GM23338 (cell line): Measurements from ENCODE around the gene SYMPK. TPM values are rescaled to one million over a fixed set of nuclear protein-coding genes. Genes with fewer than 3 reads are reported as not detected.
A peak's percentile ranks its signal among the peaks of the same experiment; 100 is the strongest.

Experiments
- ATAC-seq: fragments of 200-7000 bp; cut with Tn5 transposase; 3 replicates; pipeline ENCODE4 v1.9.1; 2020
- DNase-seq: peaks from one replicate; pipeline ENCODE4 v3.0.0-alpha.2; 2015; ENCODE audit warnings: low spot score
- H2AFZ ChIP-seq: fragments of 200-600 bp; sonication (generic); 2 replicates; pipeline ENCODE4 v1.8.0; 2016; ENCODE audit warnings: antibody characterized with exemption, mild to moderate bottlenecking, moderate library complexity
- H3F3A ChIP-seq: fragments of 200-600 bp; sonication (generic); replicated peaks from 2 replicates; pipeline ENCODE4 v1.8.0; 2017; ENCODE audit warnings: antibody characterized with exemption, mixed run types, low read depth
- H3K27ac ChIP-seq: fragments of 200-600 bp; sonication (generic); 2 replicates; pipeline ENCODE4 v1.6.1; 2016; ENCODE audit warnings: low read depth
- H3K27me3 ChIP-seq: fragments of 200-600 bp; sonication (generic); 2 replicates; pipeline ENCODE4 v1.8.0; 2016; ENCODE audit warnings: mild to moderate bottlenecking, mixed run types, moderate library complexity; ENCODE audit not compliant: insufficient read depth
- H3K36me3 ChIP-seq: fragments of 200-600 bp; sonication (generic); 2 replicates; pipeline ENCODE4 v1.8.0; 2016; ENCODE audit warnings: mild to moderate bottlenecking; ENCODE audit not compliant: insufficient read depth
- H3K4me1 ChIP-seq: fragments of 200-600 bp; sonication (generic); 2 replicates; pipeline ENCODE4 v1.8.0; 2016; ENCODE audit warnings: mild to moderate bottlenecking, moderate library complexity; ENCODE audit not compliant: insufficient read depth
- H3K4me2 ChIP-seq: fragments of 200-600 bp; sonication (generic); 2 replicates; pipeline ENCODE4 v1.7.1; 2017; ENCODE audit warnings: mixed run types
- H3K4me3 ChIP-seq: fragments of 200-600 bp; sonication (generic); 2 replicates; pipeline ENCODE4 v1.6.1; 2016; ENCODE audit warnings: mixed run types
- H3K79me2 ChIP-seq: fragments of 200-600 bp; sonication (generic); replicated peaks from 2 replicates; pipeline ENCODE4 v1.8.0; 2017; ENCODE audit warnings: mild to moderate bottlenecking; ENCODE audit not compliant: insufficient read depth
- H3K9me2 ChIP-seq: fragments of 200-600 bp; sonication (generic); 2 replicates; pipeline ENCODE4 v1.8.0; 2017; ENCODE audit not compliant: insufficient read depth
- H4K20me1 ChIP-seq: fragments of 200-600 bp; sonication (generic); replicated peaks from 2 replicates; pipeline ENCODE4 v1.8.0; 2017; ENCODE audit warnings: mild to moderate bottlenecking; ENCODE audit not compliant: insufficient read depth
- H3K27ac Mint-ChIP-seq: 2 replicates; pipeline ENCODE4 v1.8.0; 2020; ENCODE audit warnings: inconsistent platforms, mild to moderate bottlenecking, moderate library complexity, mixed read lengths
- H3K27me3 Mint-ChIP-seq: 3 replicates; pipeline ENCODE4 v1.8.0; 2022; ENCODE audit warnings: low read depth, mild to moderate bottlenecking, moderate library complexity, mixed read lengths, inconsistent platforms; ENCODE audit not compliant: insufficient read depth, poor library complexity
- H3K36me3 Mint-ChIP-seq: 3 replicates; pipeline ENCODE4 v1.8.0; 2021; ENCODE audit warnings: low read depth, mild to moderate bottlenecking, inconsistent platforms, moderate library complexity, mixed read lengths
- H3K4me1 Mint-ChIP-seq: 3 replicates; pipeline ENCODE4 v1.8.0; 2020; ENCODE audit warnings: mild to moderate bottlenecking, inconsistent platforms, mixed read lengths
- H3K4me3 Mint-ChIP-seq: 3 replicates; pipeline ENCODE4 v1.8.0; 2021; ENCODE audit warnings: moderate library complexity, mild to moderate bottlenecking, inconsistent platforms, mixed read lengths
- H3K9me3 Mint-ChIP-seq: 3 replicates; pipeline ENCODE4 v1.8.0; 2020; ENCODE audit warnings: moderate library complexity, mild to moderate bottlenecking, inconsistent platforms, mixed read lengths
- CREB1 ChIP-seq: fragments of 250-450 bp; sonication (Bioruptor Pico); IDR thresholded peaks from 2 replicates; pipeline ENCODE4 v1.5.0; 2020; ENCODE audit warnings: low read depth, mild to moderate bottlenecking, moderate library complexity
- CTCF ChIP-seq, 2 experiments: fragments of 200-600 bp in 1 of 2; sonication (generic) in 1 of 2; conservative IDR thresholded peaks; 2 replicates each; pipeline versions ENCODE4 v1.5.1 to v1.6.1; 2016 to 2017; ENCODE audit warnings: antibody characterized with exemption in 2 of 2, low read depth in 2 of 2, mild to moderate bottlenecking in 2 of 2, moderate library complexity in 1 of 2
- ETS1 ChIP-seq: IDR thresholded peaks from 2 replicates; pipeline ENCODE4 v1.6.1; 2016; ENCODE audit warnings: antibody characterized with exemption
- POLR2AphosphoS5 ChIP-seq: IDR thresholded peaks from 2 replicates; pipeline ENCODE4 v1.6.1; 2016; ENCODE audit warnings: antibody characterized with exemption, low read depth
- ZNF462 ChIP-seq: fragments of 250-450 bp; sonication (Bioruptor Pico); IDR thresholded peaks from 2 replicates; pipeline ENCODE4 v1.5.0; 2020; ENCODE audit warnings: mild to moderate bottlenecking, moderate library complexity
- polyA plus RNA-seq: library from polyadenylated mRNA; unstranded; fragments of >200 nt; fragmentation: Nextera tagmentation; extraction: Ambion mirVana; gene quantifications from 2 replicates; pipeline ENCODE4 v1.2.1, GENCODE V29; 2016
- total RNA-seq: library from RNA; depleted of rRNA; stranded (reverse); fragments of >200 nt; shearing (Covaris generic); gene quantifications from 2 replicates; pipeline ENCODE4 v1.2.3, GENCODE V29; 2014

SYMPK gene
- total and polyA plus RNA-seq, 2 experiments from 2014 or later: 36.8 to 82.1 TPM

DNA sequence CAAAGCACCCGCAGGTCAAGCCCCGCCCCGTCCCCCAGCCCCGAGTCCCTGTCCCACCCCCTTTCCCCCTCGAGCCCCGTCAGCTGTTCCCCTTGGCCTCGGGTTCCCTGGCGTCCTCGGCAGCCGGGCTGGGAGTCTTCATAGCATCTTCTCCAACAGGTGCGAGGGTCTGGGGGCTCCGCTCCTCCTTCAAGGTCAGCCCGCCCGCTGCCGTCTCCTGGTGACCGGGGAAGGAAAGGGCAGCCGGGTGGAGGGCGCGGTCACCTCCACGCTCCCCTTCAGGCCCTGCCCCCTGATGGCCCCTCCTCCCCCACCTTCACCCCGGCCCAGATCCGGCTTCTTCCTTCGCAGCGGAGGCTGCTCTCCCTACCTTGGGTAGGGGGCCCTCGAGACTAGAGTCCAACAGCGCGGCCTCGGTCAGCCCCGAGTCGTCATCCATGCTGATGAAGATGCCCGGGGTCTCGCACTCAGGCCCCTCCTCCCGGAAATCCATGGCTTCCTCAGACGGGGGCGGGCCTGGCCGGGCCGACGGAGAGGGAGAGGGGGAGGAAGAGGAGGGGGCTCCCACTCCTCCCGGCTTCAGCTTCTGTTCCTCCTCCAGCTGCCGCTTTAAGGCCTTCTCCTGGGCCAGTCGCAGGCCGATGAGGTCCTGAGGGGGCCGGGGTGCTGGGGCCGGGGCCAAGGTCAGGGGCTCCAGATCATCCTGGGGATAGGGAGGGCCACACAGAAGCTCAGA is 47.3 kb downstream of the SYMPK start:
- Mint-ChIP-seq H3K36me3 (peaks cover 20% of the 10 kb centered on the region), H3K4me3 (peak overlapping the region; percentile 87), H3K4me1 (peaks cover 37% of the 10 kb centered on the region), H3K27me3 (peaks cover 26% of the 10 kb centered on the region), H3K9me3 (no peaks in the 10 kb centered on the region), H3K27ac (peak overlapping the region; percentile 95)
- TF ChIP-seq POLR2AphosphoS5 (peak; percentile 74), ZNF462 (CRISPR knock-in tag) (no peak), ETS1 (peak; percentile 47; the same call in 1 of the 2 replicates), CTCF (conservative IDR thresholded peaks at IDR 0.05; ENCODE audit: low read depth in 2 of 2) (no peak; a peak in 2 of 4 replicates), CREB1 (CRISPR knock-in tag) (0 out of 2 replicates have a peak, but pooled peaks have one; percentile 37)
- H3K27ac ChIP-seq: peak overlapping the region; percentile 95
- H2AFZ ChIP-seq: peak overlapping the region; percentile 52
- peaks cover 41% of the 10 kb centered on the region; the same call in 1 of the 2 replicates for H3F3A ChIP-seq
- H3K9me2 ChIP-seq: no peaks in the 10 kb centered on the region
- peak overlapping the region; percentile 92 for H3K4me2 ChIP-seq
- H4K20me1 ChIP-seq: no peaks in the 10 kb centered on the region; the same call in 1 of the 2 replicates
- no peaks in the 10 kb centered on the region for H3K79me2 ChIP-seq
- H3K4me1 ChIP-seq: peaks cover 39% of the 10 kb centered on the region
- peak overlapping the region; percentile 79 for H3K4me3 ChIP-seq
- DNase-seq (peak; percentile 95), ATAC-seq (peak; percentile 52)
- H3K36me3 ChIP-seq: no peaks in the 10 kb centered on the region; the same call in 1 of the 2 replicates
- H3K27me3 ChIP-seq: no peaks in the 10 kb centered on the region
